ENCODE results near the gene ALDH3B1.

ALDH3B1 gene

DNA sequence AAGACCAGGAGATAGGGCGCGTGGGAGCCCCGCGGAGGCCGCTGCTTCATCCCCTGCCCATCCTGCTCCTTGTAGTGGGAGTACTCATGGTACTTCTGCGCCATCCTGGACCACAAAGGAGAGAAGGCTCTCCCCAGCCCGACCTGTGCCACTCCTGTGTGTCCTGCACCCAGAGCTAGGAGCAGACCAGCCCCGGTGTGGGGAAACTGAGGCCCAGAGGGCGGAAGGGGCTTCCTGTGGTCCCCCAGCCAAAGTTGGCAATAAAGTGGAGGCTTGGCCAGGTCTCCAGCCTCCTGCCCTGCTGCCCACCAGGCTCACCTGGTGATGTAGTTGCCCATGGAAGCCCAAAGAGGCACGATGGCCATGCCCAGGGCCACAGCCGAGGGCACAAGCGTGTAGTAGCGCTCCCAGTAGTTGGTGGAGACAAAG is 10.9 kb upstream of the ALDH3B1 start:
- no peak overlapping the region for H3K9ac ChIP-seq (ENCODE audit: low read length)
- no peaks in the 10 kb centered on the region for H3K9me3 ChIP-seq (ENCODE audit: control insufficient read depth, low read length)
- H3K4me1 ChIP-seq (ENCODE audit: control insufficient read depth, insufficient read depth, low read length), result no peaks in the 10 kb centered on the region
- no peaks in the 10 kb centered on the region for H3K36me3 ChIP-seq (ENCODE audit: control insufficient read depth, insufficient read depth, low read length, severe bottlenecking)
- DNase-seq (ENCODE audit: low read depth), result no peak
- H3K4me3 ChIP-seq (ENCODE audit: low read length), result no peak overlapping the region
- no peaks in the 10 kb centered on the region for H3K27me3 ChIP-seq (replicated peaks; ENCODE audit: control insufficient read depth, insufficient read depth, low read length)

DNA sequence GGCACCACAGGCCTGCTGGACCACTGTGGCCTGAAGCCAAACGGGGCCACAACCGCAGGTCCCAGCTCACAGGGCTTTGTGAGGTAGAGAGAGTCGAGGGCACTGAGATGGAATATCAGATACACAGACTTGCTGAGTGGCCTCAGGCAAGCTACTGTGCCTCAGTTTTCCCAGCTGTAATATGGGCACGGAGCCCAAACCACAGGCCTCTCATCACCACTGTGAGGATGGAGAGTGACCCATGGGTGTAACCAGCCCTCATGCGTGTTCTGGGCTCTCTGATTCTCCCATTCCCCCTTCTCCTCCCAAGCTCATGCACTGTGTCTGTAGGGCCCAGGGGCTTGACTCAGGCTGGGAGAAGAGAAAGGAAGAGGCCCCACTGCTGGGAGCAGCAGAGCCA is 10.4 kb upstream of the ALDH3B1 start:
- Histone ChIP-seq H3K9me3 (ENCODE audit: control insufficient read depth, low read length) (no peaks in the 10 kb centered on the region), H3K4me1 (ENCODE audit: control insufficient read depth, insufficient read depth, low read length) (no peaks in the 10 kb centered on the region), H3K4me3 (ENCODE audit: low read length) (no peak overlapping the region), H3K36me3 (ENCODE audit: control insufficient read depth, insufficient read depth, low read length, severe bottlenecking) (no peaks in the 10 kb centered on the region), H3K27me3 (replicated peaks; ENCODE audit: control insufficient read depth, insufficient read depth, low read length) (no peaks in the 10 kb centered on the region), H3K9ac (ENCODE audit: low read length) (no peak overlapping the region)
- no peak for DNase-seq (ENCODE audit: low read depth)

DNA sequence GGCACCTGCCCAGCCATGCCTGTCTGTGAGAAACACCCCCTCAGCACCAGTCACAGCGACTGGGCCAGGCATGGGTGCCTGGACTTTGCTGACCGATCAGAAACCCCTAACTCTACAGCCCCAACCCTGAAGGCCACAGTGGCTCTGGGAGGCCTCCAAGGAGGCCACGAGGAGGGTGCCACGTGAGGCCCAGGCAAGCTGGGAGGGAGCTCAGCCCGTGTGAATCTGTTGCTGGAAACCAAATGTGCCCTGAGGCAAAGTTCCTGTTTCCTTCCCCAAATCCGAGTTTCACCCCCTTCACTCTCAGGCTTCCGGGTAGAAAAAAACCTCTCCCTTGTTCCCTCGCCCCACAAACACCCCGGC is 7.6 kb upstream of the ALDH3B1 start:
- Histone ChIP-seq H3K4me1 (ENCODE audit: control insufficient read depth, insufficient read depth, low read length) (no peaks in the 10 kb centered on the region), H3K36me3 (ENCODE audit: control insufficient read depth, insufficient read depth, low read length, severe bottlenecking) (no peaks in the 10 kb centered on the region), H3K4me3 (ENCODE audit: low read length) (no peak overlapping the region), H3K27me3 (replicated peaks; ENCODE audit: control insufficient read depth, insufficient read depth, low read length) (no peaks in the 10 kb centered on the region), H3K9ac (ENCODE audit: low read length) (no peak overlapping the region), H3K9me3 (ENCODE audit: control insufficient read depth, low read length) (no peaks in the 10 kb centered on the region)
- no peak for DNase-seq (ENCODE audit: low read depth)

DNA sequence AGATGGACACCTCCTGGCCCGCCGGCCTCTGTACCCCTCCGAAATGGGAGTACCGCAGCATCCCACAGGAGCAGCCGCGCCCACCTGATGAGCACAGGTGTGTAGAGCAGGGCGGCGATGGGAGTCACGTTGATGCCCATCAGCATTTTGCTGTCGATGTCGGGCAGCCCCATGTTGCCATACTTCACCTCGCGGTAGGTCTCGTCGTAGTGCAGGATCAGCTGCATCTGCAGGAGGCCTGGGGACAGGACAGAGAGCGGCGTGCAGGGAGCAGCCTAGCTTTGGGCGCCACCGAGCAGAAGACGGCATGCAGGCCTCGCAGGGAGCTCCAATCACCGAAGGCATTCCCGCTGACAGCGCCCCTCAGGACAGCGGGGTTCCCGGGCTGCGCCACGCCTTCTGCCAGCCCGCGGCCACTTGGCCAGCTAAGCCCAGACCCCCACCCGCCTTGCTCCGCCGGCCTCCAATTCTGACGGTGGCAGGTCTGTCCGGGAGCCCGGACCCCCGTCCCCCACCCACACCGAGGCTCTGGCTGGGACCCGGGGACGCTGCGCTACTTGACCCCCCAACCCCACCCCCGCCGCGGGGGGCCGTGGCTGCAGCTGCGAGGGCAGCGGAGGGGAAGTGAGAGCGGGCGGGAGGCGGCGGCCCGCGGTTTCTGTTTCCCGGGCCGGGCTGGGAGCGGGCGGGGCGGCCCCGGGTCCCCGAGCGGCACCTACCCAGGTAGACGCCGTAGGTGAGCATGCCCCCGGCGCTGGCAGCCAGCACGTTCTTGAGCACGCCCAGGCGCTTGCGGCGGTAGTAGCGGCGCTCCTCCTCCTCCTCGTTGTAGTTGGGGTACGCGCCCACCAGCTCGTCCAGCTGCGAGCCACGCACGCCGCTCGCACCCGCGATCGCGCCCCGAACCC is 6.9 kb upstream of the ALDH3B1 start:
- Histone ChIP-seq H3K9me3 (ENCODE audit: control insufficient read depth, low read length) (no peaks in the 10 kb centered on the region), H3K36me3 (ENCODE audit: control insufficient read depth, insufficient read depth, low read length, severe bottlenecking) (no peaks in the 10 kb centered on the region), H3K27me3 (replicated peaks; ENCODE audit: control insufficient read depth, insufficient read depth, low read length) (no peaks in the 10 kb centered on the region), H3K9ac (ENCODE audit: low read length) (peak overlapping the region; percentile 56), H3K4me3 (ENCODE audit: low read length) (peak overlapping the region; percentile 75), H3K4me1 (ENCODE audit: control insufficient read depth, insufficient read depth, low read length) (no peaks in the 10 kb centered on the region)
- peak; percentile 38 for DNase-seq (ENCODE audit: low read depth)

DNA sequence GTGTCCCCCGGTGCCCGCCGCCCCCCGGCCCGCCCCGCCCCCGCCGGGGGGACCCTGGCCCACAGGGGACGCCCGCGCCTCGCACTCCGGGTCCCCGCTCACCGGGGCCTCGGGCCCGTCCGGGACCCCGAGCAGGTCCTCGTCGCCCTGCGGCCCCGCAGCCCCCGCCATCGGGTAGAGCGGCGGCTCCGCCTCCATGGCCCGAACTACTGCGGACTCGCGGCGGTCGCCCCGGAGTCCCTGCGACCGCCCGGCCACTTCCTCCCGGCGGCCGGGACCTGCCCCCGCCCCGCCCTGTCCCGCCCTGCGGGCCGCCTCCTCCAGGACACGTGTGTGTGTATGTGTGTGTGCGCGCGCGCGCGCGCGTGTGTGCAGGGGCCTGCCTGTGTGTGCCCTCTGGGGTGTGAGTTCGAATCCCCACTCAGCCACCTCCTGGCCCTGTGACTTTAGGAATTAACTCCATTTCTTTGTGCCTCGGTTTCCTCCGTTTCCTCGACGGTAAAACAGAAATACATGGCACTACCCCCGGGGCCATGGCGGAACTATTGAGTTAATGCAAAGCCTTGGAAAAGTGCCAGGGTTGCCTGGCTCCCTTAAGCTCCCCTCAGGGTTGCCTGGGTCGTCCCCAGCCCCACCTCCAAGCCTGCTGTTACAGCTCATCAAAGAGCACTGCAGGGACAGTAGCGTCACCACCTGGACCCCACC is 6.1 kb upstream of the ALDH3B1 start, which contains the start of gene UNC93B1:
UNC93B1 (minus strand) TSS at position 252 of the 705 bp plus-strand sequence; CDS start at position 198, 54 bp downstream.
- Histone ChIP-seq H3K27me3 (replicated peaks; ENCODE audit: control insufficient read depth, insufficient read depth, low read length) (no peaks in the 10 kb centered on the region), H3K36me3 (ENCODE audit: control insufficient read depth, insufficient read depth, low read length, severe bottlenecking) (no peaks in the 10 kb centered on the region), H3K9ac (ENCODE audit: low read length) (peak within 1 kb of the TSS; percentile 75), H3K9me3 (ENCODE audit: control insufficient read depth, low read length) (no peaks in the 10 kb centered on the region), H3K4me3 (ENCODE audit: low read length) (peak within 1 kb of the TSS; percentile 75), H3K4me1 (ENCODE audit: control insufficient read depth, insufficient read depth, low read length) (no peaks in the 10 kb centered on the region)
- DNase-seq (ENCODE audit: low read depth), result peak; percentile 85

DNA sequence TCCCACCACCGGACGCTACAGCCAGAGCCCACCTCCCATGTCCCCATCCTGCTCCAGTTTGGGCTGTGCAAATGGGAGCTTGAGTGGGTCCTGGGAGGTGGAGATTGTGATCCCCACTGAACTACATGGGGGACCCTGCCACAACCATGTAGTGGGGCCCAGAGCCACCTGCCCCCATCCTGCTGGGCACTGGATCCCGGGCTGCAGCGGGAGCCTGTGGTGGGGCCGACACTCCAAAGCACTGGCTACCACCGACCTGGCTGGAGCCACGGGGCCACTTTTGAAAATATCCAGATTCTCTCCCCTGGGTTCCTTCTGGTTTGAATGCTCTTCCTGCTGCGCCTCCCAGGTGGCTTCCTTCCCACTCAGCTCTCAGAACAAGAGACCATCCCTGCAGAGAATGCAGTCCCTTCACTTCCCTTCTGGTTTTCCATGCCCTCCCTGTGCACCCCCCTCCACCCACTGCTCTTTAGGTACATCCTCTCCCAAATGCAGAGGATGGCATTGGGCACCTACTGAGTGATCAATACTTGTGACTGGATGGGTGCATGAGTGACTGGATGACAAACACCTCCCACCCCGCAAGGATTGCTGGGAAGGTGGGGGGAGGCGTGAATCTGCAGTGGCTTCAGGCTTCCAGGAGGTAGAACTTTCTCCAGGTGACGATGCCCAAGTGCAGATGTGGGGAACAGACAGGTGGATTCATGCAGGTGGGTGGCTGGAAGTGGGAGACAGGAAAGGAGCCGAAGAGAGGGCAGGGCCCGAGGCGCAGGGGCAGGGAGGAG is 5.4 kb upstream of the ALDH3B1 start:
- Histone ChIP-seq H3K4me1 (ENCODE audit: control insufficient read depth, insufficient read depth, low read length) (peaks cover 7% of the 10 kb centered on the region), H3K4me3 (ENCODE audit: low read length) (peak overlapping the region; percentile 75), H3K9ac (ENCODE audit: low read length) (peak overlapping the region; percentile 75), H3K9me3 (ENCODE audit: control insufficient read depth, low read length) (no peaks in the 10 kb centered on the region), H3K27me3 (replicated peaks; ENCODE audit: control insufficient read depth, insufficient read depth, low read length) (no peaks in the 10 kb centered on the region), H3K36me3 (ENCODE audit: control insufficient read depth, insufficient read depth, low read length, severe bottlenecking) (no peaks in the 10 kb centered on the region)
- DNase-seq (ENCODE audit: low read depth), result no peak

DNA sequence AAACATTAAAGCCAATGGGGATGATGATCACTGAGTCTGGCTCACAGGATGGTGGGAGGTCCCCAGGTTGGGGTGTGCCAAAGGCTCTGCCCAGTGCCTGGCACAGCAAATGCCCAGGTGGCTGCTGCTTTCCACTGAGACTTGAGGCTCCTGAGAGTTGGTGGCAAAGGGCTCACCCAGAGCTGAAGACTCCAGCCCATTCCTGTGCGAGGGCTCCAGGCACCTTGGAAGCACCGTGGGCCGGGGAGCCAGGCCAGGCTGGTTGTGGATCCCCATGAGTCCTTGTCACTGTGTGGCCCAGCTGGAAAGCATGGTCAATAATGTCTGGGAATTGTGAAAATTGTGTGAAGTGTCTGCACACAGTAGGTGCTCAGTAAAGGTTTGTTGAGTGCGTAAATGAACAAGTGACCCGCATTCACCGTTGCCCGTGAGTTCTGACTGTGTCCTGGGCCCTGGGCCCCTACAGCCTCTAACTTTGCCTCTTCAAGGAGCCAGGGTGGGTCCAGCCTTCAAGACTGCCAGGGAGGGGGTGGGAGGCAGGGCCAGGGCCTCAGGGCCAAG is 3.4 kb upstream of the ALDH3B1 start:
- no peaks in the 10 kb centered on the region for H3K27me3 ChIP-seq (replicated peaks; ENCODE audit: control insufficient read depth, insufficient read depth, low read length)
- no peak overlapping the region for H3K9ac ChIP-seq (ENCODE audit: low read length)
- H3K4me1 ChIP-seq (ENCODE audit: control insufficient read depth, insufficient read depth, low read length), result peaks cover 24% of the 10 kb centered on the region
- H3K36me3 ChIP-seq (ENCODE audit: control insufficient read depth, insufficient read depth, low read length, severe bottlenecking), result no peaks in the 10 kb centered on the region
- no peaks in the 10 kb centered on the region for H3K9me3 ChIP-seq (ENCODE audit: control insufficient read depth, low read length)
- no peak overlapping the region for H3K4me3 ChIP-seq (ENCODE audit: low read length)
- no peak for DNase-seq (ENCODE audit: low read depth)

DNA sequence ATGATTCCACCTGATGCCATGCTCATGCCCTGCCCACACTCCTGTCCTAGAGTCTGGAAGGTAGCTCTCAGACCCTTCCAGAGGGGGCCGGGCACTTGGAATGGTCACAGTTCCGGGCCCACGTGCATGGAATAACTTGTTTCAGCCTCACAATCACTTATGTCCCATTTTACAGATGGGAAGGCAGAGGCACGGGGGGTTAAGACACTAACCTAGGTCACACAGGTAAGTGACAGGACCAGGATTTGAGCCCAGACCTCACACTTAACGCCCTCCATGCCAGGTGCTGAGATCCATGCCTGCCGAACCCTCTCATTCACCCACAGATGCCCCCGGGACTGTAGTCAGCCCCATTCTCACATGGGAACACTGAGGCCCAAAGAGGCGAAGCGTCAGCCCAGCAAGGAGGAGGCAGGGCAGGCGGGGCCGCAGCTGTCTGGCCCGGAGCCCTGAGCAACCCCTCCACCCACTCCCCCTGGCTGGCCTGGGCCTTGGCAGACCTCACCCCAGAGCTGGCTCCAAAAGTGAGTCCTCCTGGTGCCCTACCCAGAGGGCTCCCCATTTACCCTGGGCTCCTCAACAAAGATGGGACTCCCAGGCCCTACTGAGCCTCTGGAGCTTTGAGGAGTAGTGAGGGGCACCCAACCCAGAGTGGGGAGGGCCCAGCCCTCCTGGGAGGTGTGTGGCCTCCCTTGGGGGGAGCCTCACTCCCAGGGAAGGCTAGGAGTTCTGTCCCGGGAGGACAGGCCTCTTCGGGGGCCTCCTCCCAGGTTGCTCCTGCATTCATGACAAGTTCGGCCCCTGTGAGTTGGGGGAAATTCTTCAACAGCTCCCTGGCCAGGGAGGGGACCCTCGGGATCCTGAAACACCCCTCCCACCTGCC is 2.4 kb upstream of the ALDH3B1 start:
- Histone ChIP-seq H3K9me3 (ENCODE audit: control insufficient read depth, low read length) (no peaks in the 10 kb centered on the region), H3K36me3 (ENCODE audit: control insufficient read depth, insufficient read depth, low read length, severe bottlenecking) (no peaks in the 10 kb centered on the region), H3K27me3 (replicated peaks; ENCODE audit: control insufficient read depth, insufficient read depth, low read length) (no peaks in the 10 kb centered on the region), H3K9ac (ENCODE audit: low read length) (no peak overlapping the region), H3K4me1 (ENCODE audit: control insufficient read depth, insufficient read depth, low read length) (peaks cover 33% of the 10 kb centered on the region), H3K4me3 (ENCODE audit: low read length) (no peak overlapping the region)
- no peak for DNase-seq (ENCODE audit: low read depth)

DNA sequence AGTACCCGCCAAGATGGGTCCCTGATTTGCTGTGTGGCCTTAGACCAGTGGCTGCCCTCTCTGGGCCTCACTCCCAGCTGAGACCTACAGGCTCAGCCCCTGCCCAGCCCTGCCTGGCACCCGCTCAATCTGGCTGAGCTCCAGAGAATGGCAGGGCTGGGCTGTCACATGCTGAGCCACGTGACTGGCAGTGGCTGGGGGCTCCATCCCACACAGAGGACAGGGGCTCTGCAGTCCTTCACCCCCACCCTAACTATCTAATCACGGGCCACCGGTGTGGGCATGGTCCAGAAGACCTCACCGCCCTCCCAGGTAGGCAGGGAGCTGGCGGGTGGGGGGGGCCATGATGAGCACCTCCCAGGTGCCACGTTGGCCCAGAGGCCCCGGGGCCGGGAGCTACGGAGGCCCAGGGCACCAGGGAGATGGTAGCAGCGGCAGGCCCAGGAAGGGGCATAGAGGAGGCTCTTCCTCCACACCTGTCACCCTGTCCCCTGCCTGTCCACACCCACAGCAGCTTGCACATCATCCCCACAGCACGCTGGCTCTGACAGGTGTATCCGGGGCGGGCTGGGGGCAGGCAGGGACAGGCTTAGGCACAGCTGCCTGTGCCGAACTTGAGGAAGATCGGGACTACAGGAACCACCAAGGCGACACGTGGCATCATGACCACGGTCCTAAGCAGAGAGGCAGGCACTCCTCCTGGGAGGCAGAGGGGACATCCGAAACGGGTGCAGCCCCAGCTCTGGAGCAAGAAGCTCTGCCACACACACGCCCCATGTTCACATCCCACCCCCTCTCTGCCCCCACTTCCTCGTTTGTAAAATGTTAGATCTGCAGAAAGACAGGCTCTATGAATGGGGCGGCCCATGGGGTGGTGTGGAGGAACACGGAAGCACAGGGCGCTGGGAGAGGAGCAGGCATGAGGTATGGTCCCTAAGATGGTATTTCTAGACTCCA is 1.5 kb upstream of the ALDH3B1 start:
- H3K4me3 ChIP-seq (ENCODE audit: low read length), result no peak overlapping the region
- H3K27me3 ChIP-seq (replicated peaks; ENCODE audit: control insufficient read depth, insufficient read depth, low read length), result no peaks in the 10 kb centered on the region
- H3K9me3 ChIP-seq (ENCODE audit: control insufficient read depth, low read length), result no peaks in the 10 kb centered on the region
- H3K4me1 ChIP-seq (ENCODE audit: control insufficient read depth, insufficient read depth, low read length), result peaks cover 43% of the 10 kb centered on the region
- H3K9ac ChIP-seq (ENCODE audit: low read length), result no peak overlapping the region
- no peaks in the 10 kb centered on the region for H3K36me3 ChIP-seq (ENCODE audit: control insufficient read depth, insufficient read depth, low read length, severe bottlenecking)
- no peak for DNase-seq (ENCODE audit: low read depth)

Measured in adipocyte (in vitro differentiated cells).